Thymus (tissue), 11 donors: Measurements from ENCODE around the gene CNDP1. TPM values are rescaled to one million over a fixed set of nuclear protein-coding genes. Genes with fewer than 3 reads are reported as not detected.

ENCODE experiments used
- DNase-seq, 9 donors: peaks; one replicate each; pipeline ENCODE4 v3.0.0-alpha.2; 2013; ENCODE audit warnings: low spot score in 9 of 9, low read depth in 6 of 9, missing footprints in 1 of 9
- H3K27ac ChIP-seq, 2 donors: one replicate each; pipeline ENCODE4 v1.5.1; 2013; ENCODE audit warnings: control low read depth in 1 of 2, low read depth in 1 of 2, low read length in 1 of 2, mild to moderate bottlenecking in 1 of 2, moderate library complexity in 1 of 2
- H3K27me3 ChIP-seq, 2 donors: one replicate each; pipeline ENCODE4 v1.5.1; 2013; ENCODE audit warnings: low read length in 1 of 2; ENCODE audit not compliant: control insufficient read depth in 2 of 2, insufficient read depth in 1 of 2
- H3K36me3 ChIP-seq, 2 donors: one replicate each; pipeline ENCODE4 v1.5.1; 2013; ENCODE audit warnings: low read length in 1 of 2, mild to moderate bottlenecking in 1 of 2, moderate library complexity in 1 of 2; ENCODE audit not compliant: control insufficient read depth in 2 of 2, insufficient read depth in 2 of 2
- H3K4me1 ChIP-seq, 2 donors: one replicate each; pipeline ENCODE4 v1.5.1; 2013; ENCODE audit warnings: low read length in 2 of 2; ENCODE audit not compliant: control insufficient read depth in 2 of 2, insufficient read depth in 2 of 2
- H3K4me3 ChIP-seq, 2 donors: one replicate each; pipeline ENCODE4 v1.5.1; 2013; ENCODE audit warnings: low read length in 2 of 2, control low read depth in 1 of 2, mild to moderate bottlenecking in 1 of 2
- H3K9me3 ChIP-seq, 2 donors: one replicate each; pipeline ENCODE4 v1.5.1; 2013; ENCODE audit warnings: low read length in 1 of 2, mild to moderate bottlenecking in 1 of 2; ENCODE audit not compliant: control insufficient read depth in 2 of 2, insufficient read depth in 1 of 2
- WGBS: extraction: QIAGEN DNeasy Blood & Tissue Kit; methylation state at CpG from one replicate; pipeline ENCODE4 v1.1.7; 2013; 5-methylcytosine and 5-hydroxymethylcytosine counted together
- polyA plus RNA-seq: library from polyadenylated mRNA; stranded (reverse); fragments of 200-250 nt; gene quantifications from one replicate; pipeline ENCODE4 v1.2.3, GENCODE V29; 2013
- total RNA-seq: library from RNA; stranded (reverse); fragments of 120-200 nt; gene quantifications from one replicate; pipeline ENCODE4 v1.2.4, GENCODE V29; 2013
- donor health status: healthy.

CNDP1 gene
- total and polyA plus RNA-seq, 2 donors: 0.09 to 0.64 TPM

DNA sequence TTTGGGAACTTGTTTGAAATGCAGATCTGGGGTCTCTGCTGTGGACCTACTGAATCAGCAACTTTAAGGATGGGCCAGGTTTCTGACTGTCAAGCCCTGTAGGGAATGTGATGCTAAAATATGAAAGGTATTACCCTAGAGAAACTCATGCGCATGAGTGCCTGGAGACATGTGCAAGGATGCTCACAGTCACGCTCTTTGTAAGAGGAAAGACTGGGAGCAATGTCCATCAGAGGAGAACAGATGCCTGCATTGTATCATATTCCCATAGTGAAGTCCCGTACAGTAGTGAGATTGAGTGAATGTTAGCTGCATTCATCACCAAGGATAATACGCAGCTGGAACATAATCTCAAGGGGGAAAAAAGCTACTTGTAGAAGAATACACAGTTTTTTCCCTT is 77.5 kb downstream of the CNDP1 start:
- DNase-seq: no peak
- 85% methylated on average over 4 of the region's 4 CpGs for WGBS
- Histone ChIP-seq H3K36me3 (peaks cover 0 to 2% of the 10 kb centered on the region in 2 donors), H3K27me3 (no peaks in the 10 kb centered on the region), H3K27ac (no peak overlapping the region), H3K9me3 (no peaks in the 10 kb centered on the region), H3K4me1 (no peaks in the 10 kb centered on the region), H3K4me3 (no peak overlapping the region)

DNA sequence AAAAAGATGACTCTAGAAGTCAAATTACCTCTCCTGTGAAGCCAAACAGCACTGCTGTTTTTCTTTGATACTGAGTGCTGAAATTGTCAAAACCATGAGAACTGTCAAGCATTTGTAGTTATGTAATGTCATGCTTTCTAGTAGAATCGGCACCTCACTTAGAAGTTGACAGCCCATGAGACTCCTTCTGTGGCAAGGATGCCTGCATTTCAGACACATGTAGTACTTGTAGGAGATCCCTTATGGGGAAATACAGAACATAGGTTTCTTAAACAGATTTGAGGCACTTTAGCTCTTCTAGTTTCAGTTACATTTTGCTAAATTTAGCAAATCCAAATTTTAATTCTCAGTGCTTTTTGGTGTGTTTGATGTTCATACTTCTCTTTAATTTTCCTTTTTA is 79.1 kb downstream of the CNDP1 start:
- no peak for DNase-seq
- Histone ChIP-seq H3K27ac (no peak overlapping the region), H3K36me3 (peaks cover 0 to 3% of the 10 kb centered on the region in 2 donors), H3K9me3 (no peaks in the 10 kb centered on the region), H3K27me3 (no peaks in the 10 kb centered on the region), H3K4me1 (no peaks in the 10 kb centered on the region), H3K4me3 (no peak overlapping the region)
- 69% methylated on average over 1 of the region's 1 CpG for WGBS

DNA sequence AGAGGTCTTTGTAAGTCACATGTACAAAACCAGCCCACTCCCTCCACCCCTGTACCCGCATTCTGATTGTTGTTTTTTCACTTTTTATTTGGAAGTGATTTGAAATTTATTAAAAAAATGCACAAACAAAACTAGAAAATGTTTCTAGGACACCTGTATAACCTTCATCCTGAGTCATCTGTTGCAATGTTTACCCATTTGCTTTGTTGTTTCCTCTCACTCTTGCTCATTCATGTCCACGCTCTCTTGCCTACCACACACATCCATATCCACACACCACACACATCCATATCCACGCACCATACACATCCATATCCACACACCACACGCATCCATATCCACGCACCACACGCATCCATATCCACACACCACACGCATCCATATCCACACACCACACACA is 82.2 kb downstream of the CNDP1 start:
- no peak overlapping the region for H3K27ac ChIP-seq
- no peaks in the 10 kb centered on the region for H3K9me3 ChIP-seq
- H3K36me3 ChIP-seq: peaks cover 0 to 3% of the 10 kb centered on the region in 2 donors
- peaks cover 0 to 3% of the 10 kb centered on the region in 2 donors for H3K4me1 ChIP-seq
- 58% methylated on average over 7 of the region's 7 CpGs for WGBS
- H3K4me3 ChIP-seq: no peak overlapping the region
- H3K27me3 ChIP-seq: no peaks in the 10 kb centered on the region
- no peak for DNase-seq

DNA sequence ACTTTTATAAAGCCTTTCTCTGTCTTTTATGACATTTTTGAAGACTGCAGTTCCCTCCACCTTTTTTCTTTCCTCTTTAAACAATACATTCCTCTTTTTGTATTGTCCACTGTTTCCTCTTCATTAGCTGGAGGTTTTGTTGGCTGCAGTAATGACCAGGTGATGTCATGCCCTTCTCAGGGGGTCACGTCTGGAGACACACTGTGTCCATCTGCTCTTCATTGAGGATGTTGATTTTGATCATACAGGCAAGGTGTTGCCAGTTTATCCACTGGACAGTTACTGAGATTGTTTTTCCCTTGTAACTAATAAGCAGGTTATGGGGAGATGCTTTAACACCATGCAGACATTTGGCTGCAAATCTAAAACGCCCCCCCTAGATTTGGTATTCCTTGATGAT is 83.2 kb downstream of the CNDP1 start:
- WGBS: 97% methylated on average over 2 of the region's 2 CpGs
- H3K27me3 ChIP-seq: no peaks in the 10 kb centered on the region
- H3K4me1 ChIP-seq: peaks cover 8 to 12% of the 10 kb centered on the region in 2 donors
- no peaks in the 10 kb centered on the region for H3K9me3 ChIP-seq
- DNase-seq: no peak
- H3K36me3 ChIP-seq: peaks cover 0 to 3% of the 10 kb centered on the region in 2 donors
- H3K27ac ChIP-seq: no peak overlapping the region
- H3K4me3 ChIP-seq: no peak overlapping the region

DNA sequence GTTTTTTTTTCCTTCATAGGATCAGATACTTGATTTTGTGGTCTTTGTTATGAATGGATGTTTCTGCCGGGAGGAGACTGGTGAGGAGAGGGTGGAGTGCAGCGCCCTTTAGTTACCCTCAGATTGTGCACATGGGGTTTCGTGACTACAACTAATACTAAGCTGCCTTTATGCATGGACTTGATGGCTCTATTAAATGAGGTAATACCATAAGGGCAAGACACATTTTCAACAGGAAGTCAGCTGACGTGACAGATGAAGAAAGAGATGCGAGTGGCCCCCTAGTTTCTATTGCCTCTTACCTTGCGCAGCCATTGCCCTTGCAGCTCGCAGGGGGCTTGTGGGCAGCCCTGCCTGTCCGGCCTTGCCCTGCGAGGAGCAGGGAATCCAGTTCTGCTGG is 87.8 kb downstream of the CNDP1 start:
- Histone ChIP-seq H3K4me3 (no peak overlapping the region), H3K27me3 (no peaks in the 10 kb centered on the region), H3K9me3 (no peaks in the 10 kb centered on the region), H3K36me3 (no peaks in the 10 kb centered on the region), H3K4me1 (peaks cover 9 to 23% of the 10 kb centered on the region in 2 donors), H3K27ac (no peak overlapping the region)
- peak in 1 of 9 donors; percentile 28 for DNase-seq
- WGBS: 78% methylated on average over 9 of the region's 9 CpGs

DNA sequence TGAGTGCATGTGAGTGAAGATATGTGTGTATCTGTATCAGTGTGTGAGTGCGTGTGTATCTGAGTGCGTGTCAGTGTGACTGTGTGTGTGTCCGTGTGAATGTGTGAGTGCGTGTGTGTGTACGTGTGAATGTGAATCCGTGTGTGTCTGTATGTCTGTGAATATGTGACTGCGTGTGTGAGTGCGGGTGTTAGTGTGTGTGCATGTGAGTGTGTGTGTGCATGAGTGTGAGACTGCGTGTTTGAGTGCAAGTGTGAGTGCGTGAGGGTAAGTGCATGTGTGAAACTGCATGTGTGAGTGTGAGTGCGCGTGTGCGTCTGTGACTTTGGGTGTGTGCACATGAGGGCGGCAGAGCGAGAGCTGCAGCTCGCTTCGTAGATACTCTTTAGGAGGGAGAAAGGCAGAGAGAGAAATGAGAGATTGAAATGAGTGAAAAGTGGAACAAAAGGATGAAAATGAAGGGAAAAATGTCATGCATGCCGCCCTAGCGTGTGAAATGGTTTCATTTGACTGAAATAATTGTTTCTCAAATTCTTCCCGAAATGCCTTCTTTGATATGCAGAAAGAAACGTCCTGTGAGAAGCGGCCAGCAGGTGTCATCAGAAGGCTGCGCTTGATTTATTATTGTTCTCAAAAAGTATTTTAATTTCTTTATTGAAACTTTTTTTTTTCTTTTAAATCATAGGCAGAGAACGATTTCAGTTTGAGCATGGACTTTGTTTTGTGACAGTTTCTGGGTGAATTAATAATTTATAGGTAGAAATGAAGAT is 88.9 kb downstream of the CNDP1 start:
- no peaks in the 10 kb centered on the region for H3K27me3 ChIP-seq
- H3K9me3 ChIP-seq: no peaks in the 10 kb centered on the region
- H3K36me3 ChIP-seq: no peaks in the 10 kb centered on the region
- peaks cover 9 to 23% of the 10 kb centered on the region in 2 donors for H3K4me1 ChIP-seq
- no peak overlapping the region for H3K4me3 ChIP-seq
- H3K27ac ChIP-seq: no peak overlapping the region
- WGBS: 83% methylated on average over 24 of the region's 24 CpGs
- peak in 1 of 9 donors; percentile 60 for DNase-seq

DNA sequence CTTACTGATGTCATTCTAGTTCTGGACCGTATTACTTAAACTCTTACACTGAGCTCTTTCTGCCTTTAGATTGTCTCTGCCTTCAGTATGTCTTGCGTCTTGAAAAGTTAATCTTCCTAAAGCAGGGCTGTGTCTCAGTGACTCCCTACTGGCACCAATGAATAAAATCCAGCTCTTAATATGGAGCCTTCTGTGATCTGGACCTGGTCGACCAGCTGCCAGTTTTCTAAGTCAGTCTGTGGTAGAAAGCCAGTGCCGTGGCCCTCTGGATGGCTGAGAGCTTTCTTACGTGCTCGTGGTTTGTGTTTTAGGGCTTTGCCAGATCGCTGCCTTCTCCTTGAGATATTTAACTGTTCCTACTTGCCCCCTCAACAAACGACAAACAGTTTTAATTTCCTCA is 90.2 kb downstream of the CNDP1 start:
- peak in 1 of 9 donors; percentile 19 for DNase-seq
- Histone ChIP-seq H3K4me1 (peaks cover 9 to 23% of the 10 kb centered on the region in 2 donors), H3K36me3 (no peaks in the 10 kb centered on the region), H3K9me3 (no peaks in the 10 kb centered on the region), H3K27ac (no peak overlapping the region), H3K4me3 (no peak overlapping the region), H3K27me3 (no peaks in the 10 kb centered on the region)
- WGBS: 59% methylated on average over 8 of the region's 8 CpGs

DNA sequence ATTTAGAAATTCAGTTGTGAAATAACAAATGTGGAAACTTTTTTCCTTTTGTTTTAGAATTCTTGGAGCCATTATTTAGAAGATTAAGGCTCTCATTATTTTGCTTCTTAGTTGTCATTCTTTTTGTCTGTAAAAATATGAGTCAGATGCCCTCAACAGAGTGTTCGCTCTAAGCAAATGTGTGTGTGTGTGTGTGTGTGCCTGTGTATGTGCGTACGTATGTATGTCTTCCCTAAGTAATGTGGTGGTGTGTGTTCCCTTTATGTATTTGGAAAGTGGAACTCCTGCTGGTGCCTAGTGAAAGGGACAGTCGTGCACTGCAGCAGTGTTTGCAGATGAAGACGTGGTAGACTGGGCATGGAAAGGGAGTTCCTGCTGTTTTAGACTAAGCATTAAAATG is 90.9 kb downstream of the CNDP1 start:
- no peaks in the 10 kb centered on the region for H3K36me3 ChIP-seq
- H3K27ac ChIP-seq: no peak overlapping the region
- no peak for DNase-seq
- WGBS: 95% methylated on average over 5 of the region's 5 CpGs
- H3K27me3 ChIP-seq: no peaks in the 10 kb centered on the region
- peaks cover 9 to 24% of the 10 kb centered on the region in 2 donors for H3K4me1 ChIP-seq
- H3K9me3 ChIP-seq: no peaks in the 10 kb centered on the region
- H3K4me3 ChIP-seq: no peak overlapping the region

DNA sequence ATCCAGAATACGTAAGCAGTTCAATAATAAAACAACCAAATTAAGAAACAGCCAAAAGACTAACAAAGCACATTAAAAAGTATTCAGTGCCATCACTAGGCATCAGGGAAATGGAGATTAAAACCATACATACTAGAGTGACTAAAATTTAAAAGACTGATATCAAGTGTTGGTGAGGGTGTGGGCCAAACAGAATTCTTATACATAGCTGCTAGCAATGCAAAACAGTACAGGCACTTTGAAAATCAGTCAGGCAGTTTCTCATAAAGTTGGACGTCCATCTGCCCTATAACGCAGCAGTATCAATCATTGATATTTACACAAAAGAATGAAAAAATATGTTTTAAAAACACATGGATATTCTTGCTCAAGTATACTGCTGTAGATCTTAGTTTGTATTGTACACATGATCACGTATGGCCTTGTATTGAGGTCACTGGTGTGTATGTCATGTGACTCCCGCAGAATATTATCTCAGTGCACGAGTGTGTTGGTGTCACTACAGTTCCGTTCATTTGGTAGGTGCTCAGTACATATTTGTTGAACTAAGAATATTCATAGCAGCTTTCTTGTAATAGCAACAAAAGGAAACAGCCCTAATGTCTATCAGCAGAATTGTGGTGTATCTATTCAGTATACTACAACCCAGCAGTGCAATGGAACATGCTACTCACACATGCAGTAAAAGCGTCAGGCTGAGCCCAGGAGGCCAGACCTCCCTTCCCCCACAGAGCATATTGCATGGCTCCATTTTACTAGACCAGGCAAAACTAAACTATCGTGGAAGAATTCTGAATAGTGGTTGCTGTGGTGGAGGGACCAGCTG is 92.0 kb downstream of the CNDP1 start:
- Histone ChIP-seq H3K36me3 (no peaks in the 10 kb centered on the region), H3K4me3 (no peak overlapping the region), H3K9me3 (no peaks in the 10 kb centered on the region), H3K27me3 (no peaks in the 10 kb centered on the region), H3K4me1 (peaks cover 13 to 31% of the 10 kb centered on the region in 2 donors), H3K27ac (no peak overlapping the region)
- no peak for DNase-seq
- WGBS: 91% methylated on average over 9 of the region's 9 CpGs
